Measurements from ENCODE around the gene CLEC18B. TPM values are rescaled to one million over a fixed set of nuclear protein-coding genes. Genes with fewer than 3 reads are reported as not detected.

Gene CLEC18B
- total RNA-seq, 2 donors from 2014 or later, result 1.4 TPM; not detected in 1

Other genes starting within 250 kb of the CLEC18B start
- 10 to 100 TPM; 44.5 to 76.8 TPM for gene PSMD7, start 124.7 kb downstream of the CLEC18B start, total RNA-seq
- 1 to 10 TPM; 1.8 to 9.0 TPM for gene NPIPB15, start 45.2 kb downstream of the CLEC18B start, total RNA-seq
- gene GLG1, start 185.6 kb upstream of the CLEC18B start, total RNA-seq, result 100 to 1,000 TPM; 202 to 218 TPM
- 10 to 100 TPM; 16.7 to 28.8 TPM for gene RFWD3, start 245.4 kb upstream of the CLEC18B start, total RNA-seq

All from thoracic aorta (tissue), 2 donors.